GM23248 (cell line): Measurements from ENCODE around the gene AP3S2. TPM values are rescaled to one million over a fixed set of nuclear protein-coding genes. Genes with fewer than 3 reads are reported as not detected.

ENCODE experiments used
- DNase-seq: peaks from one replicate; pipeline ENCODE4 v3.0.0-alpha.2; 2015
- H2AFZ ChIP-seq: fragments of 200-600 bp; sonication (generic); 2 replicates; pipeline ENCODE4 v1.6.1; 2016; ENCODE audit warnings: antibody characterized with exemption
- H3F3A ChIP-seq: fragments of 200-600 bp; sonication (generic); 2 replicates; pipeline ENCODE4 v1.6.1; 2016; ENCODE audit warnings: mild to moderate bottlenecking, antibody characterized with exemption, mixed run types; ENCODE audit not compliant: insufficient read depth
- H3K27ac ChIP-seq: fragments of 200-600 bp; sonication (generic); 2 replicates; pipeline ENCODE4 v1.5.1; 2016; ENCODE audit warnings: mild to moderate bottlenecking
- H3K27me3 ChIP-seq: fragments of 200-600 bp; sonication (generic); replicated peaks from 2 replicates; pipeline ENCODE4 v1.6.1; 2016; ENCODE audit warnings: mild to moderate bottlenecking; ENCODE audit not compliant: insufficient read depth
- H3K36me3 ChIP-seq: fragments of 200-600 bp; sonication (generic); 2 replicates; pipeline ENCODE4 v1.6.1; 2016; ENCODE audit warnings: low read depth, mild to moderate bottlenecking
- H3K4me1 ChIP-seq: fragments of 200-600 bp; sonication (generic); 2 replicates; pipeline ENCODE4 v1.6.1; 2016; ENCODE audit warnings: mild to moderate bottlenecking; ENCODE audit not compliant: insufficient read depth
- H3K4me2 ChIP-seq: fragments of 200-600 bp; sonication (generic); one replicate; pipeline ENCODE4 v1.6.1; 2016; ENCODE audit warnings: mild to moderate bottlenecking; ENCODE audit not compliant: unreplicated experiment
- H3K4me3 ChIP-seq: fragments of 200-600 bp; sonication (generic); 2 replicates; pipeline ENCODE4 v1.5.1; 2016; ENCODE audit warnings: mild to moderate bottlenecking
- H3K79me2 ChIP-seq: fragments of 200-600 bp; sonication (generic); 2 replicates; pipeline ENCODE4 v1.6.1; 2016; ENCODE audit warnings: mild to moderate bottlenecking; ENCODE audit not compliant: insufficient read depth
- H3K9ac ChIP-seq: fragments of 200-600 bp; sonication (generic); 2 replicates; pipeline ENCODE4 v1.6.1; 2016; ENCODE audit warnings: mild to moderate bottlenecking
- H3K9me2 ChIP-seq: fragments of 200-600 bp; sonication (generic); 2 replicates; pipeline ENCODE4 v1.6.1; 2016; ENCODE audit warnings: mixed run types, mild to moderate bottlenecking, moderate library complexity; ENCODE audit not compliant: insufficient read depth
- H3K9me3 ChIP-seq: fragments of 200-600 bp; sonication (generic); one replicate; pipeline ENCODE4 v1.6.1; 2017; ENCODE audit warnings: low read depth
- H4K20me1 ChIP-seq: fragments of 200-600 bp; sonication (generic); 2 replicates; pipeline ENCODE4 v1.6.0; 2016; ENCODE audit not compliant: insufficient read depth
- EZH2 ChIP-seq: fragments of 200-600 bp; sonication (generic); IDR thresholded peaks from 2 replicates; pipeline ENCODE4 v1.6.1; 2018; ENCODE audit warnings: antibody characterized with exemption, mild to moderate bottlenecking; ENCODE audit not compliant: insufficient read depth, poor library complexity, severe bottlenecking
- EZH2phosphoT487 ChIP-seq: fragments of 200-600 bp; sonication (generic); IDR thresholded peaks from 2 replicates; pipeline ENCODE4 v1.6.1; 2018; ENCODE audit warnings: antibody characterized with exemption, moderate library complexity, mild to moderate bottlenecking, low read depth; ENCODE audit not compliant: insufficient read depth
- WGBS, 2 experiments: methylation state at CpG; one replicate each; pipeline ENCODE4 v1.1.6; 2015 to 2017; ENCODE audit warnings: low lambda C conversion rate in 2 of 2, low coverage in 1 of 2; ENCODE audit errors: missing lambda C conversion rate in 2 of 2; 5-methylcytosine and 5-hydroxymethylcytosine counted together
- in situ Hi-C: fragments of 300-500 bp; cut with MboI; formaldehyde crosslinking; loops from 2 replicates; pipeline ENCODE4 v1.15.0; 2020
- polyA plus RNA-seq: library from polyadenylated mRNA; unstranded; fragments of >200 nt; fragmentation: Nextera tagmentation; extraction: Ambion mirVana; gene quantifications from 2 replicates; pipeline ENCODE4 v1.2.1, GENCODE V29; 2016
- total RNA-seq: library from RNA; depleted of rRNA; stranded (reverse); fragments of >200 nt; shearing (Covaris generic); gene quantifications from 2 replicates; pipeline ENCODE4 v1.2.3, GENCODE V29; 2014

The AP3S2 gene
- total and polyA plus RNA-seq, 2 experiments from 2014 or later, result 27.0 to 85.0 TPM

- in situ Hi-C loops, result no loop called here
- Histone ChIP-seq H3K4me2 (no peak overlapping the region), H3K4me3 (no peak overlapping the region), H3F3A (no peaks in the 10 kb centered on the region; the same call in 1 of the 2 replicates), H3K4me1 (0 out of 2 replicates have a peak, but pooled peaks cover 5% of the 10 kb centered on the region), H4K20me1 (no peaks in the 10 kb centered on the region), H3K9me3 (no peaks in the 10 kb centered on the region), H3K79me2 (peaks cover 12% of the 10 kb centered on the region; the same call in 1 of the 2 replicates), H3K27ac (no peak overlapping the region), H3K9me2 (no peaks in the 10 kb centered on the region), H3K36me3 (peaks cover 19% of the 10 kb centered on the region; the same call in 1 of the 2 replicates), H3K27me3 (no peaks in the 10 kb centered on the region), H2AFZ (no peak overlapping the region), H3K9ac (no peak overlapping the region)
- no peak for DNase-seq
- TF ChIP-seq EZH2phosphoT487, result no peak
- TF ChIP-seq EZH2, result no peak
Measured at GRCh38 chr15:89863918-89864317, 29.9 kb downstream of the AP3S2 start.

- TF ChIP-seq EZH2 (no peak), EZH2phosphoT487 (no peak)
- DNase-seq, result no peak
- no peak overlapping the region for H3K9ac ChIP-seq
- 0 out of 2 replicates have a peak, but pooled peaks cover 5% of the 10 kb centered on the region for H3K4me1 ChIP-seq
- H2AFZ ChIP-seq, result no peak overlapping the region
- H3K27me3 ChIP-seq, result no peaks in the 10 kb centered on the region
- H3K79me2 ChIP-seq, result peaks cover 15% of the 10 kb centered on the region; the same call in 1 of the 2 replicates
- no peaks in the 10 kb centered on the region for H3K9me3 ChIP-seq
- no peaks in the 10 kb centered on the region for H4K20me1 ChIP-seq
- no peak overlapping the region for H3K27ac ChIP-seq
- no peaks in the 10 kb centered on the region for H3K9me2 ChIP-seq
- 51 to 55% methylated on average over 2 of the region's 2 CpGs for WGBS, 2 experiments
- H3F3A ChIP-seq, result no peaks in the 10 kb centered on the region; the same call in 1 of the 2 replicates
- no peak overlapping the region for H3K4me2 ChIP-seq
- no peak overlapping the region for H3K4me3 ChIP-seq
- peaks cover 19% of the 10 kb centered on the region; the same call in 1 of the 2 replicates for H3K36me3 ChIP-seq
- in situ Hi-C loops, result no loop called here
Measured at GRCh38 chr15:89860891-89861290, 32.9 kb downstream of the AP3S2 start.

DNA sequence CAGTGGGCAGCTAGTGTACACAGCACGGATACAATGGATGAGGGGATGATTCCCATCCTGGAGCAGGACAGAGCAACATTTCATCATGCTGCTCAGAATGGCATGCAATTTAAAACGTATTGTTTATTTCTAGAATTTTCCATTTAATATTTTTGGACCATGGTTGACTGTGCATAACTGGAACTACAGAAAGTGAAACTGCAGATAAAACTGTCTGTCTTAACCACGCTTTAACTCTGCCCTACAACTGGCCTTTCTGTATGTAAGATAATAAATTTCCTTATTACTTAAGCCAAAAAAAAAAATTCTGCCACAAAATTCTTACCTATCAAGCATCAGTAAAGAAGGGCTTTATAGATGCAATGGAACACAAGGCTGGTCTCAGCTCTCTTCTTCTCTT lies 33.4 kb downstream of the AP3S2 start:
- TF ChIP-seq EZH2phosphoT487, result no peak
- no peak for TF ChIP-seq EZH2

GRCh38 chr15:89858661-89859458 lies 34.9 kb downstream of the AP3S2 start:
- H3K9me2 ChIP-seq, result no peaks in the 10 kb centered on the region
- no peaks in the 10 kb centered on the region for H3K9me3 ChIP-seq
- no peak overlapping the region for H3K4me2 ChIP-seq
- H3K79me2 ChIP-seq, result peaks cover 15% of the 10 kb centered on the region; the same call in 1 of the 2 replicates
- H3K27ac ChIP-seq, result no peak overlapping the region
- no peaks in the 10 kb centered on the region for H4K20me1 ChIP-seq
- no peak for DNase-seq
- no peaks in the 10 kb centered on the region for H3F3A ChIP-seq
- H2AFZ ChIP-seq, result no peak overlapping the region
- in situ Hi-C loops, result no loop called here
- no peak overlapping the region for H3K9ac ChIP-seq
- 85% methylated on average over 9 of the region's 9 CpGs for WGBS, 2 experiments
- no peaks in the 10 kb centered on the region for H3K27me3 ChIP-seq
- H3K36me3 ChIP-seq, result peaks cover 19% of the 10 kb centered on the region; the same call in 1 of the 2 replicates
- H3K4me3 ChIP-seq, result no peak overlapping the region
- TF ChIP-seq EZH2phosphoT487 (no peak), EZH2 (no peak)
- H3K4me1 ChIP-seq, result 0 out of 2 replicates have a peak, but pooled peaks cover 2% of the 10 kb centered on the region

More for the DNA sequence above, 33.4 kb downstream of the AP3S2 start:
- H3K4me3 ChIP-seq, result no peak overlapping the region
- no peak overlapping the region for H3K27ac ChIP-seq
- H3K4me1 ChIP-seq, result 0 out of 2 replicates have a peak, but pooled peaks cover 5% of the 10 kb centered on the region
- 75 to 81% methylated on average over 3 of the region's 3 CpGs for WGBS, 2 experiments
- H3F3A ChIP-seq, result no peaks in the 10 kb centered on the region; the same call in 1 of the 2 replicates
- no peaks in the 10 kb centered on the region for H3K9me3 ChIP-seq
- in situ Hi-C loops, result no loop called here
- no peaks in the 10 kb centered on the region for H4K20me1 ChIP-seq
- no peak overlapping the region for H3K9ac ChIP-seq
- no peak overlapping the region for H2AFZ ChIP-seq
- no peak overlapping the region for H3K4me2 ChIP-seq
- DNase-seq, result no peak
- H3K9me2 ChIP-seq, result no peaks in the 10 kb centered on the region
- H3K36me3 ChIP-seq, result peaks cover 19% of the 10 kb centered on the region; the same call in 1 of the 2 replicates
- H3K79me2 ChIP-seq, result peaks cover 15% of the 10 kb centered on the region; the same call in 1 of the 2 replicates
- H3K27me3 ChIP-seq, result no peaks in the 10 kb centered on the region
